ENCODE results near the gene TGFBI. TPM values are rescaled to one million over a fixed set of nuclear protein-coding genes. Genes with fewer than 3 reads are reported as not detected.
A peak's percentile ranks its signal among the peaks of the same experiment; 100 is the strongest.

The TGFBI gene
- total RNA-seq, 4 donors from 2014 or later: 38.4 to 48.0 (median 40.0) TPM

DNA sequence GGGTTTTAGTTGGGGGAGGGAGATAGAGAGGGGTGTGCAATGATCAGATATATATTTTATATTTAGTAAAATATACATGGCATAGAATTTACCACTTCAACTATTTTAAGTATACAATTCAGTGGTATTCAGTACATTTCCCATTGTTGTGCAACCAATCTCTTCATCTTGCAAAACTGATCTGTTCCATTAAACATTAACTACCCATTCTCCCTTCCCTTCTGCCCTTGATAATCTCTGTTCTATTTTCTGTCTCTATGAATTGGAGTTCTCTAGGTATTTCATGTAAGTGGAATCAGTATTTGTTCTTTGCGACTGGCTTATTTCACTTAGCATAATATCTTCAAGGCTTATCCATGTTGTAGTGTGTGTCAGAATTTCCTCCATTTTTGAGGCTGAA is 38.6 kb downstream of the TGFBI start:
- no peaks in the 10 kb centered on the region for H3K9me3 ChIP-seq
- H3K27ac ChIP-seq: no peak overlapping the region
- H3K4me3 ChIP-seq: no peak overlapping the region
- no peaks in the 10 kb centered on the region for H3K27me3 ChIP-seq
- no peak for TF ChIP-seq POLR2A (IDR thresholded peaks at IDR 0.05)
- TF ChIP-seq, protein P1, sequence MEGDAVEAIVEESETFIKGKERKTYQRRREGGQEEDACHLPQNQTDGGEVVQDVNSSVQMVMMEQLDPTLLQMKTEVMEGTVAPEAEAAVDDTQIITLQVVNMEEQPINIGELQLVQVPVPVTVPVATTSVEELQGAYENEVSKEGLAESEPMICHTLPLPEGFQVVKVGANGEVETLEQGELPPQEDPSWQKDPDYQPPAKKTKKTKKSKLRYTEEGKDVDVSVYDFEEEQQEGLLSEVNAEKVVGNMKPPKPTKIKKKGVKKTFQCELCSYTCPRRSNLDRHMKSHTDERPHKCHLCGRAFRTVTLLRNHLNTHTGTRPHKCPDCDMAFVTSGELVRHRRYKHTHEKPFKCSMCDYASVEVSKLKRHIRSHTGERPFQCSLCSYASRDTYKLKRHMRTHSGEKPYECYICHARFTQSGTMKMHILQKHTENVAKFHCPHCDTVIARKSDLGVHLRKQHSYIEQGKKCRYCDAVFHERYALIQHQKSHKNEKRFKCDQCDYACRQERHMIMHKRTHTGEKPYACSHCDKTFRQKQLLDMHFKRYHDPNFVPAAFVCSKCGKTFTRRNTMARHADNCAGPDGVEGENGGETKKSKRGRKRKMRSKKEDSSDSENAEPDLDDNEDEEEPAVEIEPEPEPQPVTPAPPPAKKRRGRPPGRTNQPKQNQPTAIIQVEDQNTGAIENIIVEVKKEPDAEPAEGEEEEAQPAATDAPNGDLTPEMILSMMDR (IDR thresholded peaks at IDR 0.05 in 4 of 5, conservative IDR thresholded peaks at IDR 0.05 in 1 of 5): no peak
- ATAC-seq (no peak), DNase-seq (no peak)
- intact Hi-C loops (cut with DNase I; ENCODE audit: low total_unique reads): no loop called here
- H3K36me3 ChIP-seq: no peaks in the 10 kb centered on the region
- in situ Hi-C loops (cut with MboI; ENCODE audit: low sequenced_read_pairs in 4 of 4): no loop called here
- peaks cover 11 to 14% of the 10 kb centered on the region in 2 donors for H3K4me1 ChIP-seq

- ATAC-seq (peak in 1 of 2 donors; percentile 40), DNase-seq (no peak)
- H3K36me3 ChIP-seq: no peaks in the 10 kb centered on the region
- TF ChIP-seq POLR2A (IDR thresholded peaks at IDR 0.05): no peak
- TF ChIP-seq, protein P1 (IDR thresholded peaks at IDR 0.05 in 4 of 5, conservative IDR thresholded peaks at IDR 0.05 in 1 of 5): no peak
- in situ Hi-C loops (cut with MboI; ENCODE audit: low sequenced_read_pairs in 4 of 4): loop anchor here in 1 of 4 donors (10.0 kb wide), 1 partner anchor 126 kb away; no protein-coding TSS in a partner anchor
- no peaks in the 10 kb centered on the region for H3K9me3 ChIP-seq
- H3K27me3 ChIP-seq: no peaks in the 10 kb centered on the region
- H3K4me3 ChIP-seq: no peak overlapping the region
- peaks cover 11 to 14% of the 10 kb centered on the region in 2 donors for H3K4me1 ChIP-seq
- intact Hi-C loops (cut with DNase I; ENCODE audit: low total_unique reads): no loop called here
- H3K27ac ChIP-seq: peak overlapping the region; percentile 24 to 62 (median 54)
These were observed 41.9 kb downstream of the TGFBI start for GRCh38 chr5:136070486-136071285.

DNA sequence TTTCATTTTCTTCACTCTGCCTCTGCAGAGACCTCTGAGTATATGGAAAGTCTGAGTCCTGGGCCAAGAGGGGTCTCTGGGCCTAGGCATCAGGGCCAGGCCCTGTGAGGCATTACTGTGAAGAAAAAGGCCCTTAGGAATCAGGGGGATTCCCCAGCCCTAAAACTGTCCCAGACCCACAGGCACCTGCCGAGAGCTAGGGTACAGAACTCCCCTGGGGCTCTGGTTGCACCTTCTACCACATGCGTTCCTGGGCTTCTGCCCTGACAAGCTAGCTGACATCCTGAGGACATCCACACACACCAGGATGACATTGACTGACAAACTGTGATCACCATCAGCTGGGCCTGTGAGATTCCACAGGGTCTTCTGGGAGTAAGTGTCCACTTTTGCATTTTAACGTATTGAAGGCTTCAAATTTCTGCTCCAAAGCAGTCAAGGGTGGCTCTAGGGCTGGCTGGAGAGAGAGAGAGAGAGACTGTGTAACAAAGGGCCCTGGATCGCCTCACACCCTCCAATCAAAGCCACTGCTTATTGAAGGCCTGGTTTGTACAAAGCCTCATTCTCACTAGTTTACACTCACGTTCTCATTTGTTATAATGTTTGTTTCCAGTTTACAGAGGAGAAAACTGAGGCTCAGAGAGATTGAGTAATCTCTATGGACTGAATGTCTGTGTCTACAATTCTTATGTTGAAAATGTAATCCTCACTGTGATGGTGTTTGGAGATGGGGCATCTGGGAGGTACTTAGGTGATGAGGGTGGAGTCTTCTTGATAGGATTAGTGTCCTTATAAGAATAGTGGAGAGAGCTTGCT is 45.1 kb downstream of the TGFBI start:
- in situ Hi-C loops (cut with MboI; ENCODE audit: low sequenced_read_pairs in 4 of 4): loop anchor here in 1 of 4 donors (10.0 kb wide), 1 partner anchor 129 kb away; no protein-coding TSS in a partner anchor
- H3K27me3 ChIP-seq: no peaks in the 10 kb centered on the region
- H3K36me3 ChIP-seq: no peaks in the 10 kb centered on the region
- TF ChIP-seq POLR2A (IDR thresholded peaks at IDR 0.05): no peak
- TF ChIP-seq, protein P1 (IDR thresholded peaks at IDR 0.05 in 4 of 5, conservative IDR thresholded peaks at IDR 0.05 in 1 of 5): no peak
- no peak overlapping the region for H3K4me3 ChIP-seq
- ATAC-seq (no peak), DNase-seq (no peak)
- intact Hi-C loops (cut with DNase I; ENCODE audit: low total_unique reads): no loop called here
- no peaks in the 10 kb centered on the region for H3K9me3 ChIP-seq
- H3K27ac ChIP-seq: no peak overlapping the region
- peaks cover 0 to 7% of the 10 kb centered on the region in 2 donors for H3K4me1 ChIP-seq

DNA sequence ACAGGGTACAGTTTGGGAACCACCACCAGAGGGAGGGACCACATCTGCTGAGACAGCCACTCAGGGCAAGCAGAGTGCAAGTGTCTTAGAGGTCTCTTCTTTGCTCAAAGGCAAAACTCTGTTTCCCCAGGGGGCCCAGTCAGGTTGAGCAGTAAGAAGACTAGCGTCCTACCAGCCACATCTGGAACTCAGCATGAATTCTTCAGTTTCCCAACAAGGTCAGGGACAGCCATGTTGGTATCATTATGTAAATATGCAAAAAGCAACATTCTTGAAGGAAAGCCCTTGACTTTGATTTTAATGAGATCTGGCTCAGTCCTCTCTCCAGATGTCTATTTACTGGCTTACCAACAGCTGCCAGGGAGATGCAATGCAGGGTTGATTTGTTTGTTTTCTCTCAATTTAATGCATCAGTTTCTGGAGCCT is 46.7 kb downstream of the TGFBI start:
- ATAC-seq (no peak), DNase-seq (no peak)
- intact Hi-C loops (cut with DNase I; ENCODE audit: low total_unique reads) (no loop called here), in situ Hi-C loops (cut with MboI; ENCODE audit: low sequenced_read_pairs in 4 of 4) (loop anchor here in 1 of 4 donors (10.0 kb wide), 1 partner anchor 131 kb away; no protein-coding TSS in a partner anchor)
- Histone ChIP-seq H3K36me3 (no peaks in the 10 kb centered on the region), H3K27ac (no peak overlapping the region), H3K27me3 (no peaks in the 10 kb centered on the region), H3K4me3 (no peak overlapping the region), H3K9me3 (no peaks in the 10 kb centered on the region), H3K4me1 (peaks cover 0 to 7% of the 10 kb centered on the region in 2 donors)
- TF ChIP-seq, protein P1 (IDR thresholded peaks at IDR 0.05 in 4 of 5, conservative IDR thresholded peaks at IDR 0.05 in 1 of 5): no peak
- TF ChIP-seq POLR2A (IDR thresholded peaks at IDR 0.05): no peak
